CD14-positive monocyte (primary cell): ENCODE results near the gene PACSIN2. TPM values are rescaled to one million over a fixed set of nuclear protein-coding genes. Genes with fewer than 3 reads are reported as not detected.
"Not testable (repeated sequence)": the region's sequence is repeated elsewhere in the genome, so short reads cannot be mapped to it uniquely, and the experiment has no call there.

Experiments
- DNase-seq, 3 donors: peaks; one replicate each; pipeline ENCODE4 v3.0.0-alpha.2; 2011 to 2022
- H2AFZ ChIP-seq: 2 replicates; pipeline ENCODE4 v1.6.0; 2012; ENCODE audit warnings: mild to moderate bottlenecking, low read depth, low read length, inconsistent platforms; ENCODE audit not compliant: insufficient read depth, poor library complexity, severe bottlenecking
- H3K27ac ChIP-seq, 2 donors: 1 replicate in 1 of 2; 2 replicates in 1 of 2; pipeline ENCODE4 v1.5.1; 2012 to 2013; ENCODE audit warnings: low read length in 2 of 2, control low read depth in 1 of 2, inconsistent platforms in 1 of 2, low read depth in 1 of 2, mild to moderate bottlenecking in 1 of 2
- H3K27me3 ChIP-seq, 2 donors: one replicate each; pipeline versions ENCODE4 v1.6.0 to v1.6.1; 2011 to 2013; ENCODE audit warnings: low read length in 2 of 2; ENCODE audit not compliant: control insufficient read depth in 2 of 2, insufficient read depth in 2 of 2
- H3K36me3 ChIP-seq, 2 donors: replicated peaks in 1 of 2; 1 replicate in 1 of 2; 2 replicates in 1 of 2; pipeline versions ENCODE4 v1.5.1 to v1.6.1; 2012 to 2013; ENCODE audit warnings: low read length in 2 of 2, control low read depth in 1 of 2, inconsistent platforms in 1 of 2, mild to moderate bottlenecking in 1 of 2; ENCODE audit not compliant: insufficient read depth in 2 of 2, control insufficient read depth in 1 of 2
- H3K4me1 ChIP-seq, 2 donors: 1 replicate in 1 of 2; 2 replicates in 1 of 2; pipeline versions ENCODE4 v1.5.1 to v1.6.1; 2012 to 2013; ENCODE audit warnings: low read length in 2 of 2, control low read depth in 1 of 2, inconsistent platforms in 1 of 2, mild to moderate bottlenecking in 1 of 2, moderate library complexity in 1 of 2; ENCODE audit not compliant: insufficient read depth in 2 of 2, control insufficient read depth in 1 of 2
- H3K4me2 ChIP-seq: replicated peaks from 2 replicates; pipeline ENCODE3; 2012; ENCODE audit warnings: low read length, moderate library complexity, mild to moderate bottlenecking; ENCODE audit not compliant: poor library complexity, severe bottlenecking; ENCODE audit errors: extremely low read depth
- H3K4me3 ChIP-seq, 3 experiments: fragments of 200-600 bp in 1 of 3; sonication (generic) in 1 of 3; replicated peaks in 1 of 3; 1 replicate in 2 of 3; 2 replicates in 1 of 3; pipeline ENCODE4 v1.5.1; 2011 to 2013; ENCODE audit warnings: low read length in 3 of 3, mild to moderate bottlenecking in 3 of 3, control low read depth in 2 of 3, low read depth in 2 of 3, inconsistent platforms in 1 of 3, moderate library complexity in 1 of 3
- H3K79me2 ChIP-seq: 2 replicates; pipeline ENCODE4 v1.6.0; 2012; ENCODE audit warnings: mild to moderate bottlenecking, control low read depth, inconsistent platforms, low read length, moderate library complexity; ENCODE audit not compliant: insufficient read depth
- H3K9ac ChIP-seq: 2 replicates; pipeline ENCODE4 v1.6.0; 2017; ENCODE audit warnings: low read length, mild to moderate bottlenecking; ENCODE audit not compliant: insufficient read depth, poor library complexity, severe bottlenecking
- H3K9me3 ChIP-seq, 2 donors: replicated peaks in 1 of 2; 1 replicate in 1 of 2; 2 replicates in 1 of 2; pipeline versions ENCODE4 v1.5.1 to v1.6.1; 2012 to 2013; ENCODE audit warnings: low read length in 2 of 2, control low read depth in 1 of 2; ENCODE audit not compliant: control insufficient read depth in 1 of 2, insufficient read depth in 1 of 2
- H4K20me1 ChIP-seq: 2 replicates; pipeline ENCODE4 v1.6.0; 2012; ENCODE audit warnings: mild to moderate bottlenecking, low read length, control low read depth, moderate library complexity; ENCODE audit not compliant: insufficient read depth
- H3K27ac Mint-ChIP-seq, 7 donors: one replicate each; pipeline ENCODE4 v1.8.0; 2020; ENCODE audit warnings: mild to moderate bottlenecking in 7 of 7, mixed read lengths in 7 of 7, moderate library complexity in 6 of 7, inconsistent platforms in 2 of 7
- H3K27me3 Mint-ChIP-seq, 3 donors: one replicate each; pipeline ENCODE4 v1.8.0; 2021 to 2022; ENCODE audit warnings: low read depth in 3 of 3, mild to moderate bottlenecking in 3 of 3, mixed read lengths in 3 of 3, moderate library complexity in 3 of 3, inconsistent platforms in 1 of 3
- H3K36me3 Mint-ChIP-seq, 2 donors: one replicate each; pipeline ENCODE4 v1.8.0; 2020; ENCODE audit warnings: mixed read lengths in 2 of 2, inconsistent platforms in 1 of 2, mild to moderate bottlenecking in 1 of 2
- H3K4me1 Mint-ChIP-seq: one replicate; pipeline ENCODE4 v1.8.0; 2020; ENCODE audit warnings: mild to moderate bottlenecking, mixed read lengths
- H3K4me3 Mint-ChIP-seq, 2 donors: one replicate each; pipeline ENCODE4 v1.8.0; 2020; ENCODE audit warnings: mild to moderate bottlenecking in 2 of 2, mixed read lengths in 2 of 2, moderate library complexity in 1 of 2
- H3K9me3 Mint-ChIP-seq, 7 donors: one replicate each; pipeline ENCODE4 v1.8.0; 2020 to 2022; ENCODE audit warnings: mixed read lengths in 7 of 7, mild to moderate bottlenecking in 6 of 7, moderate library complexity in 6 of 7, inconsistent platforms in 2 of 7
- WGBS: methylation state at CpG from one replicate; pipeline ENCODE4 v1.1.5; 2013; ENCODE audit warnings: missing lambda C conversion rate; ENCODE audit not compliant: insufficient coverage; 5-methylcytosine and 5-hydroxymethylcytosine counted together
- intact Hi-C, 2 donors: fragments of 100-400 bp; cut with micrococcal nuclease; formaldehyde crosslinking; loops; one replicate each; pipeline versions ENCODE4 v1.15.0 to v1.15.1; 2023
- polyA plus RNA-seq, 3 donors: library from polyadenylated mRNA; depleted of rRNA in 1 of 3; unstranded in 2 of 3; stranded (reverse) in 1 of 3; fragments of 300-500 nt in 2 of 3; fragments of >200 nt in 1 of 3; fragmentation: Illumina TruSeq in 2 of 3; gene quantifications; 1 replicate in 2 of 3; 2 replicates in 1 of 3; pipeline ENCODE4 v1.2.3, GENCODE V29; 2012 to 2021
- TF ChIP-seq, protein P1 (sequence below): fragments of 200-600 bp; IDR thresholded peaks from one replicate; pipeline ENCODE4 v1.8.0; 2022; ENCODE audit warnings: antibody characterized with exemption, mild to moderate bottlenecking

Gene PACSIN2
- polyA plus RNA-seq, 3 donors: 31.2 to 45.7 (median 40.2) TPM

DNA sequence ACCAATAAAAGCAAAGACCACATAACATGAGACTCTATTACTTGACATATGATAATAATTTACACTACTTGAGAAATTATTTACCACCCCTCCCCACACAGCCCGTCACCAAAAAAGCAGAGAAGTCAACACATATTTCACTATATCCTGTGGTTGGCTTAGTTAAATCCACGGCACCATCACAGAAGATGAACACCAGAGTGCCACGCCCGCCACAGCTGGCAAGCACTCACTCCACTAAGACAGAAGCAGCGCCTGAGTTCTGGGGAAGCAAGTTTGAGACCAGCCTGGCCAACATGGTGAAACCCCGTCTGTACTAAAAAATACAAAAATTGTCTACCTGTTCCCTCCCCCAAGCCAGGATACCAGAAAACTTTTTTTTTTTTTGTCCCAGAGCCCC lies 53.1 kb downstream of the PACSIN2 start:
- DNase-seq: peak; percentile 25 to 30 (median 27)

DNA sequence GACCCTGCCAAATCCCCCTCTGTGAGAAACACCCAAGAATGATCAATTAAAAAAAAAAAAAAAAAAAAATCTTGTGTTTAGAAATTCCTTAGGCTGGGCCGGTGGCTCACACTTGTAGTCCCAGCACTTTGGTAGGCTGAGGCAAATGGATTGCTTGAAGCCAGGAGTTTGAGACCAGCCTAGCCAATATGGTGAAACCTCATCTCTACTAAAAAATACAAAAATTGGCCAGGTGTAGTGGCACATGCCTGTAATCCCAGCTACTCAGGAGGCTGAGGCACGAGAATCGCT lies 53.6 kb downstream of the PACSIN2 start:
- Mint-ChIP-seq H3K4me1 (peaks cover 61% of the 10 kb centered on the region), H3K36me3 (peaks cover 33 to 42% of the 10 kb centered on the region in 2 donors), H3K27ac (peak overlapping the region; percentile 21 to 95 (median 88))
- Histone ChIP-seq H4K20me1 (peaks cover 36% of the 10 kb centered on the region), H3K79me2 (peaks cover 88% of the 10 kb centered on the region), H3K36me3 (peaks cover 0 to 18% of the 10 kb centered on the region in 2 donors), H3K4me1 (peaks cover 49 to 51% of the 10 kb centered on the region in 2 donors), H3K27ac (peak overlapping the region; percentile 70 to 78)
- H3K9me3 ChIP-seq, H2AFZ ChIP-seq, H3K4me2 ChIP-seq, H3K27me3 ChIP-seq, H3K4me3 ChIP-seq, H3K27me3 Mint-ChIP-seq, H3K9ac ChIP-seq, DNase-seq, H3K4me3 Mint-ChIP-seq, H3K9me3 Mint-ChIP-seq: not testable (repeated sequence)
- WGBS: no CpG with 5 or more reads among the region's 3 CpGs
- intact Hi-C loops: loop anchor here (2.0 to 5.0 kb wide), 4 partner anchors 23 to 41 kb away; no protein-coding TSS in a partner anchor

More for the DNA sequence above, 53.1 kb downstream of the PACSIN2 start:
- peaks cover 63% of the 10 kb centered on the region for H3K4me1 Mint-ChIP-seq
- no peaks in the 10 kb centered on the region for H3K27me3 ChIP-seq
- peak overlapping the region in 1 of 3 experiments; percentile 13 for H3K4me3 ChIP-seq
- intact Hi-C loops: loop anchor here (2.0 to 5.0 kb wide), 5 partner anchors 23 to 40 kb away; no protein-coding TSS in a partner anchor
- TF ChIP-seq, protein P1, sequence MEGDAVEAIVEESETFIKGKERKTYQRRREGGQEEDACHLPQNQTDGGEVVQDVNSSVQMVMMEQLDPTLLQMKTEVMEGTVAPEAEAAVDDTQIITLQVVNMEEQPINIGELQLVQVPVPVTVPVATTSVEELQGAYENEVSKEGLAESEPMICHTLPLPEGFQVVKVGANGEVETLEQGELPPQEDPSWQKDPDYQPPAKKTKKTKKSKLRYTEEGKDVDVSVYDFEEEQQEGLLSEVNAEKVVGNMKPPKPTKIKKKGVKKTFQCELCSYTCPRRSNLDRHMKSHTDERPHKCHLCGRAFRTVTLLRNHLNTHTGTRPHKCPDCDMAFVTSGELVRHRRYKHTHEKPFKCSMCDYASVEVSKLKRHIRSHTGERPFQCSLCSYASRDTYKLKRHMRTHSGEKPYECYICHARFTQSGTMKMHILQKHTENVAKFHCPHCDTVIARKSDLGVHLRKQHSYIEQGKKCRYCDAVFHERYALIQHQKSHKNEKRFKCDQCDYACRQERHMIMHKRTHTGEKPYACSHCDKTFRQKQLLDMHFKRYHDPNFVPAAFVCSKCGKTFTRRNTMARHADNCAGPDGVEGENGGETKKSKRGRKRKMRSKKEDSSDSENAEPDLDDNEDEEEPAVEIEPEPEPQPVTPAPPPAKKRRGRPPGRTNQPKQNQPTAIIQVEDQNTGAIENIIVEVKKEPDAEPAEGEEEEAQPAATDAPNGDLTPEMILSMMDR: no peak
- peaks cover 32% of the 10 kb centered on the region for H4K20me1 ChIP-seq
- H3K36me3 ChIP-seq: peaks cover 0 to 19% of the 10 kb centered on the region in 2 donors
- 15% methylated on average over 5 of the region's 6 CpGs for WGBS
- peaks cover 0 to 2% (median 0%) of the 10 kb centered on the region in 3 donors for H3K27me3 Mint-ChIP-seq
- H3K9me3 Mint-ChIP-seq: no peaks in the 10 kb centered on the region
- peak overlapping the region; percentile 70 to 78 for H3K27ac ChIP-seq
- H3K9ac ChIP-seq: peak overlapping the region; percentile 24
- H3K79me2 ChIP-seq: peaks cover 88% of the 10 kb centered on the region
- H3K27ac Mint-ChIP-seq: peak overlapping the region; percentile 86 to 95 (median 91)
- H3K36me3 Mint-ChIP-seq: peaks cover 32 to 43% of the 10 kb centered on the region in 2 donors
- no peak overlapping the region for H2AFZ ChIP-seq
- no peaks in the 10 kb centered on the region for H3K9me3 ChIP-seq
- H3K4me1 ChIP-seq: peaks cover 49 to 51% of the 10 kb centered on the region in 2 donors
- H3K4me3 Mint-ChIP-seq: peak overlapping the region in 1 of 2 donors; percentile 57
- H3K4me2 ChIP-seq: peak overlapping the region; percentile 22
